ENCODE data around the gene SLC8A3.

DNA sequence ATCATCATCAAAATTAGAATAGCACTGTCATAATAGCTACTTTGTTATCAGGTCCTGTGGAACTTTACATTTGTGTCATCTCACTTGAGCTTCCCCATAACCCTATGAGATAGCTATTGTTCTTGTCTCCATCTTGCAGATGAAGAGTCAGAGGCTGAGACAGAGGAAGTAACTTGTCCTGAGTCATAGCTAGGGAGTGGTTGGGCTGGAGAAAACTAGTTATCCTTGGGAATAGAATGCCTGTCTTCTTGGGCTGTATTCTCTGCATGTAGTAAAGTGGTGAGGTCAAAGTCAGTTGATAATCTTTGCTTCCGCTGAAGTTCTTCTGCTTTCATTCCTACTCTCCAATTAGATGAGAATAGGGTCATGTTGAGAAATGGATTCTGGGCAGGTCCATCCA, 192.5 kb downstream of the SLC8A3 start:
- TF ChIP-seq, protein P1, sequence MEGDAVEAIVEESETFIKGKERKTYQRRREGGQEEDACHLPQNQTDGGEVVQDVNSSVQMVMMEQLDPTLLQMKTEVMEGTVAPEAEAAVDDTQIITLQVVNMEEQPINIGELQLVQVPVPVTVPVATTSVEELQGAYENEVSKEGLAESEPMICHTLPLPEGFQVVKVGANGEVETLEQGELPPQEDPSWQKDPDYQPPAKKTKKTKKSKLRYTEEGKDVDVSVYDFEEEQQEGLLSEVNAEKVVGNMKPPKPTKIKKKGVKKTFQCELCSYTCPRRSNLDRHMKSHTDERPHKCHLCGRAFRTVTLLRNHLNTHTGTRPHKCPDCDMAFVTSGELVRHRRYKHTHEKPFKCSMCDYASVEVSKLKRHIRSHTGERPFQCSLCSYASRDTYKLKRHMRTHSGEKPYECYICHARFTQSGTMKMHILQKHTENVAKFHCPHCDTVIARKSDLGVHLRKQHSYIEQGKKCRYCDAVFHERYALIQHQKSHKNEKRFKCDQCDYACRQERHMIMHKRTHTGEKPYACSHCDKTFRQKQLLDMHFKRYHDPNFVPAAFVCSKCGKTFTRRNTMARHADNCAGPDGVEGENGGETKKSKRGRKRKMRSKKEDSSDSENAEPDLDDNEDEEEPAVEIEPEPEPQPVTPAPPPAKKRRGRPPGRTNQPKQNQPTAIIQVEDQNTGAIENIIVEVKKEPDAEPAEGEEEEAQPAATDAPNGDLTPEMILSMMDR (IDR thresholded peaks at IDR 0.05), result no peak
- no peak for TF ChIP-seq EZH2 (IDR thresholded peaks at IDR 0.05)

Data from neural progenitor cell (in vitro differentiated cells).